Measurements from ENCODE around the gene TUBB6. TPM values are rescaled to one million over a fixed set of nuclear protein-coding genes. Genes with fewer than 3 reads are reported as not detected.

The TUBB6 gene
- 10 to 100 TPM; 13.3 to 15.6 TPM for total RNA-seq

- H3K4me3 Mint-ChIP-seq: peak within 1 kb of the TSS; percentile 87
- no peak within 1 kb of the TSS for H3K27ac Mint-ChIP-seq
- H3K4me1 Mint-ChIP-seq: peaks cover 9% of the 10 kb centered on the region
- peaks cover 9% of the 10 kb centered on the region for H3K9me3 Mint-ChIP-seq
- POLR2A ChIA-PET: interaction anchor here (1.1 kb wide), 1 partner anchor 36 kb away, joined by 3 read pairs; no protein-coding TSS in a partner anchor
- peaks cover 37% of the 10 kb centered on the region for H3K27me3 Mint-ChIP-seq
- DNase-seq: peak; percentile 66
- peak; percentile 76 for ATAC-seq (ENCODE audit: low read depth)
- peaks cover 22% of the 10 kb centered on the region for H3K36me3 Mint-ChIP-seq
Measured at GRCh38 chr18:12307701-12308385, at the start of gene TUBB6. Gene TUBB6 (plus strand): TSS chr18:12308241. CDS start chr18:12308293, 52 bp downstream.

- Mint-ChIP-seq H3K9me3 (no peaks in the 10 kb centered on the region), H3K36me3 (no peaks in the 10 kb centered on the region), H3K4me3 (no peak overlapping the region), H3K27me3 (peaks cover 33% of the 10 kb centered on the region), H3K27ac (no peak overlapping the region), H3K4me1 (no peaks in the 10 kb centered on the region)
- POLR2A ChIA-PET: no interaction called here
- DNase-seq: no peak
- ATAC-seq (ENCODE audit: low read depth): no peak
Measured at GRCh38 chr18:12258719-12259705, 49.0 kb upstream of the TUBB6 start.

GRCh38 chr18:12262748-12263147 lies 45.3 kb upstream of the TUBB6 start:
- H3K27ac Mint-ChIP-seq: no peak overlapping the region
- POLR2A ChIA-PET: no interaction called here
- H3K36me3 Mint-ChIP-seq: no peaks in the 10 kb centered on the region
- DNase-seq (no peak), ATAC-seq (ENCODE audit: low read depth) (no peak)
- H3K4me3 Mint-ChIP-seq: no peak overlapping the region
- H3K27me3 Mint-ChIP-seq: peaks cover 15% of the 10 kb centered on the region
- H3K4me1 Mint-ChIP-seq: no peaks in the 10 kb centered on the region
- no peaks in the 10 kb centered on the region for H3K9me3 Mint-ChIP-seq

- H3K27me3 Mint-ChIP-seq: peaks cover 15% of the 10 kb centered on the region
- ATAC-seq (ENCODE audit: low read depth) (no peak), DNase-seq (no peak)
- H3K36me3 Mint-ChIP-seq: no peaks in the 10 kb centered on the region
- POLR2A ChIA-PET: no interaction called here
- no peaks in the 10 kb centered on the region for H3K9me3 Mint-ChIP-seq
- no peaks in the 10 kb centered on the region for H3K4me1 Mint-ChIP-seq
- H3K27ac Mint-ChIP-seq: no peak overlapping the region
- no peak overlapping the region for H3K4me3 Mint-ChIP-seq
Measured at GRCh38 chr18:12264864-12265263, 43.2 kb upstream of the TUBB6 start.

GRCh38 chr18:12271376-12272235 lies 36.4 kb upstream of the TUBB6 start:
- ATAC-seq (ENCODE audit: low read depth) (peak; percentile 87), DNase-seq (peak; percentile 75)
- H3K4me1 Mint-ChIP-seq: no peaks in the 10 kb centered on the region
- H3K27me3 Mint-ChIP-seq: peaks cover 12% of the 10 kb centered on the region
- POLR2A ChIA-PET: interaction anchor here (0.6 to 0.7 kb wide), 2 partner anchors 36 to 99 kb away, joined by 3 to 5 read pairs; no protein-coding TSS in a partner anchor
- H3K4me3 Mint-ChIP-seq: peak overlapping the region; percentile 59
- H3K36me3 Mint-ChIP-seq: no peaks in the 10 kb centered on the region
- no peaks in the 10 kb centered on the region for H3K9me3 Mint-ChIP-seq
- no peak overlapping the region for H3K27ac Mint-ChIP-seq

- DNase-seq (no peak), ATAC-seq (ENCODE audit: low read depth) (no peak)
- no peak overlapping the region for H3K4me3 Mint-ChIP-seq
- POLR2A ChIA-PET: no interaction called here
- H3K27me3 Mint-ChIP-seq: peaks cover 5% of the 10 kb centered on the region
- no peaks in the 10 kb centered on the region for H3K9me3 Mint-ChIP-seq
- H3K4me1 Mint-ChIP-seq: no peaks in the 10 kb centered on the region
- no peak overlapping the region for H3K27ac Mint-ChIP-seq
- no peaks in the 10 kb centered on the region for H3K36me3 Mint-ChIP-seq
Measured at GRCh38 chr18:12274793-12275192, 33.2 kb upstream of the TUBB6 start.

GRCh38 chr18:12276736-12277554 lies 31.1 kb upstream of the TUBB6 start:
- POLR2A ChIA-PET: no interaction called here
- DNase-seq: no peak
- no peak overlapping the region for H3K27ac Mint-ChIP-seq
- no peak for ATAC-seq (ENCODE audit: low read depth)
- no peaks in the 10 kb centered on the region for H3K36me3 Mint-ChIP-seq
- H3K27me3 Mint-ChIP-seq: peaks cover 5% of the 10 kb centered on the region
- no peak overlapping the region for H3K4me3 Mint-ChIP-seq
- no peaks in the 10 kb centered on the region for H3K4me1 Mint-ChIP-seq
- H3K9me3 Mint-ChIP-seq: no peaks in the 10 kb centered on the region

GRCh38 chr18:12278215-12278671 lies 29.8 kb upstream of the TUBB6 start:
- DNase-seq: no peak
- ATAC-seq (ENCODE audit: low read depth): no peak
- POLR2A ChIA-PET: interaction anchor here (0.6 kb wide), 1 partner anchor 39 kb away, joined by 3 read pairs; no protein-coding TSS in a partner anchor
- H3K9me3 Mint-ChIP-seq: no peaks in the 10 kb centered on the region
- no peak overlapping the region for H3K4me3 Mint-ChIP-seq
- peaks cover 6% of the 10 kb centered on the region for H3K27me3 Mint-ChIP-seq
- no peak overlapping the region for H3K27ac Mint-ChIP-seq
- H3K36me3 Mint-ChIP-seq: no peaks in the 10 kb centered on the region
- no peaks in the 10 kb centered on the region for H3K4me1 Mint-ChIP-seq

- H3K9me3 Mint-ChIP-seq: no peaks in the 10 kb centered on the region
- POLR2A ChIA-PET: no interaction called here
- no peaks in the 10 kb centered on the region for H3K36me3 Mint-ChIP-seq
- DNase-seq: no peak
- H3K4me3 Mint-ChIP-seq: no peak overlapping the region
- H3K27ac Mint-ChIP-seq: no peak overlapping the region
- H3K4me1 Mint-ChIP-seq: no peaks in the 10 kb centered on the region
- peaks cover 7% of the 10 kb centered on the region for H3K27me3 Mint-ChIP-seq
- no peak for ATAC-seq (ENCODE audit: low read depth)
Measured at GRCh38 chr18:12278741-12279682, 29.0 kb upstream of the TUBB6 start.

GRCh38 chr18:12279781-12280531 lies 28.1 kb upstream of the TUBB6 start:
- DNase-seq: no peak

GRCh38 chr18:12281861-12282260 lies 26.2 kb upstream of the TUBB6 start:
- DNase-seq: no peak
- Mint-ChIP-seq H3K27ac (no peak overlapping the region), H3K36me3 (no peaks in the 10 kb centered on the region), H3K9me3 (no peaks in the 10 kb centered on the region), H3K4me1 (no peaks in the 10 kb centered on the region), H3K4me3 (no peak overlapping the region), H3K27me3 (peaks cover 24% of the 10 kb centered on the region)
- POLR2A ChIA-PET: no interaction called here
- no peak for ATAC-seq (ENCODE audit: low read depth)

More at GRCh38 chr18:12279781-12280531, 28.1 kb upstream of the TUBB6 start:
- no peaks in the 10 kb centered on the region for H3K4me1 Mint-ChIP-seq
- H3K9me3 Mint-ChIP-seq: no peaks in the 10 kb centered on the region
- ATAC-seq (ENCODE audit: low read depth): no peak
- POLR2A ChIA-PET: no interaction called here
- no peak overlapping the region for H3K27ac Mint-ChIP-seq
- no peak overlapping the region for H3K4me3 Mint-ChIP-seq
- peaks cover 12% of the 10 kb centered on the region for H3K27me3 Mint-ChIP-seq
- H3K36me3 Mint-ChIP-seq: no peaks in the 10 kb centered on the region
